OCI-LY3 (cell line): ENCODE measurements around the gene KRT6B.

Experiments used
- EZH2phosphoT487 ChIP-seq: fragments of 200-600 bp; shearing (Covaris generic); IDR thresholded peaks from 2 replicates; pipeline ENCODE4 v1.6.1; 2018; ENCODE audit warnings: antibody characterized with exemption, mixed run types, low read depth
- TF ChIP-seq, protein P1 (sequence below): fragments of 200-600, 300-600 bp; sonication (generic); IDR thresholded peaks from 2 replicates; pipeline ENCODE4 v1.5.1; 2014; ENCODE audit warnings: antibody characterized with exemption, low read length, low read depth

DNA sequence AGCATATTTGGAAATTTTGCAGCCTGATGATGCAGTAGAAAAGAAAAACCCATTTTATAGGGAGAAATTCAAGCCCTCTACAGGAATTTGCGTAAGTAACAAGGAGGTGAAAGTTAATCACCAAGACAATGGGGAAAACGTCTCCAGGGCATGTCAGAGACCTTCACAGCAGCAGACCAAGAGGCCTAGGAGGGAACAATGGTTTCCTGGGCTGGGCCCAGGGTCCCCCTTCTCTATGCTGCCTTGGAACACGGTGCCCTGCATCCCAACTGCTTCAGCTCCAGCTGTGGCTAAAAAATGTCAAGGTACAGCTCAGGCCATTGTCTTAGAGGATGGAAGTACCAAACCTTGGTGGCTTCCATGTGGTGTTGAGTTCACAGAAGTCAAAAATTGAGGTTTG lies 28.1 kb upstream of the KRT6B start:
- TF ChIP-seq, protein P1, sequence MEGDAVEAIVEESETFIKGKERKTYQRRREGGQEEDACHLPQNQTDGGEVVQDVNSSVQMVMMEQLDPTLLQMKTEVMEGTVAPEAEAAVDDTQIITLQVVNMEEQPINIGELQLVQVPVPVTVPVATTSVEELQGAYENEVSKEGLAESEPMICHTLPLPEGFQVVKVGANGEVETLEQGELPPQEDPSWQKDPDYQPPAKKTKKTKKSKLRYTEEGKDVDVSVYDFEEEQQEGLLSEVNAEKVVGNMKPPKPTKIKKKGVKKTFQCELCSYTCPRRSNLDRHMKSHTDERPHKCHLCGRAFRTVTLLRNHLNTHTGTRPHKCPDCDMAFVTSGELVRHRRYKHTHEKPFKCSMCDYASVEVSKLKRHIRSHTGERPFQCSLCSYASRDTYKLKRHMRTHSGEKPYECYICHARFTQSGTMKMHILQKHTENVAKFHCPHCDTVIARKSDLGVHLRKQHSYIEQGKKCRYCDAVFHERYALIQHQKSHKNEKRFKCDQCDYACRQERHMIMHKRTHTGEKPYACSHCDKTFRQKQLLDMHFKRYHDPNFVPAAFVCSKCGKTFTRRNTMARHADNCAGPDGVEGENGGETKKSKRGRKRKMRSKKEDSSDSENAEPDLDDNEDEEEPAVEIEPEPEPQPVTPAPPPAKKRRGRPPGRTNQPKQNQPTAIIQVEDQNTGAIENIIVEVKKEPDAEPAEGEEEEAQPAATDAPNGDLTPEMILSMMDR: no peak
- no peak for TF ChIP-seq EZH2phosphoT487
